Left cardiac atrium (tissue), 4 donors: ENCODE results near the gene GNG7. TPM values are rescaled to one million over a fixed set of nuclear protein-coding genes. Genes with fewer than 3 reads are reported as not detected.
"Not testable (repeated sequence)": the region's sequence is repeated elsewhere in the genome, so short reads cannot be mapped to it uniquely, and the experiment has no call there.

Experiments
- ATAC-seq, 2 donors: fragments of 200-7000 bp; cut with Tn5 transposase; one replicate each; pipeline ENCODE4 v1.9.1; 2020; ENCODE audit warnings: mild to moderate bottlenecking in 2 of 2, moderate library complexity in 2 of 2
- DNase-seq: peaks from one replicate; pipeline ENCODE4 v3.0.0-alpha.2; 2020
- intact Hi-C, 2 donors: fragments of 100-400 bp; cut with DNase I; formaldehyde crosslinking; loops; one replicate each; pipeline versions ENCODE4 v1.14.1 to v1.15.1; 2022 to 2023
- total RNA-seq, 2 donors: library from RNA; stranded (reverse); fragmentation: NEBNext Ultra II Directional; extraction: Animal tissue kit (Norgen Biotek cat#: 25700); gene quantifications; one replicate each; pipeline ENCODE4 v1.2.1, GENCODE V29; 2021
- donor health status: DM: no; HTN: yes; CAD: no.
- donor health status: DM: no; HTN: yes; CAD: no; lungs with severe emphysema.
- donor health status: DM: yes; HTN: yes; CAD: no.
- donor health status: Dilated cardiomyopathy.

The GNG7 gene
- total RNA-seq, 2 donors from 2014 or later, result 19.8 to 45.9 TPM

DNA sequence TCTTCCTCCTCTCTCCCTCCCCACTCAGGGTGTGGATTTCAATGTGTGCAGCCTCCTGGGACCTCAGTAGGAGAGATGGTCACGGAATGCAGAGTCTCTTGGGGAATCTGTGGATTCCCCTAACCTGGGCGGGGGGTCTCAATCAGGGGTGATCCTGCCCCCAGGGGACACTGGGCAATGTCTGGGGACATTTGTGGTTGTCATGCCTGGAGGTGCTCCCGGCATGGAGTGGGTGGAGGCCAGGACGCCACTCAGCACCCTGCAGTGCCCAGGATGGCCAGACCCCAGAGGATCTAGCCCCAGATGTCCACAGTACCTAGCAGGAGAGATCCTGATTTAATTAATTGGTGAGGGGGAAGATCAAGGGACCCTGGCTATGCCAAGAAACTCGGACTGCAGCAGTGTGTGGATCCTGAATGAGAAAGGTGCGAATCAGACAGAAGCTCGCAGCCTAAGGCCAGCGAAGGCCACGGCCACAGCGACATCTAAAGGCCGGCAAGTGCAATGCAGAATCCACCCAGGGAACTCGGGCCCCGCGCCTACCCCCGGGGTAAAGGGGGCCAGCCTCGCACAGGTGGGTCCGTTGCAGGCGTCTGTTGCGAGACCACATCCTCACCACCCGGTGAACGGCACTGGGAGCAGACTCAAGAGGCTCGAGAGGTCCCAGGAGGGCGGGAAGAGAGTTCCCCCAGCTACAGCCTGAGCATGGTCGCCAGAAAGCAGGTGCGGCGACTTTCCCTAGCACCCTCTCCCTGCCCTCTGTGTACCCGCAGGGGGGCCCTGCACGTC lies 88.8 kb downstream of the GNG7 start:
- peak; percentile 46 for DNase-seq
- intact Hi-C loops, result loop anchor here in 1 of 2 donors (2.0 kb wide), 1 partner anchor 139 kb away; no protein-coding TSS in a partner anchor
- ATAC-seq, result peak in 1 of 2 donors; percentile 17

DNA sequence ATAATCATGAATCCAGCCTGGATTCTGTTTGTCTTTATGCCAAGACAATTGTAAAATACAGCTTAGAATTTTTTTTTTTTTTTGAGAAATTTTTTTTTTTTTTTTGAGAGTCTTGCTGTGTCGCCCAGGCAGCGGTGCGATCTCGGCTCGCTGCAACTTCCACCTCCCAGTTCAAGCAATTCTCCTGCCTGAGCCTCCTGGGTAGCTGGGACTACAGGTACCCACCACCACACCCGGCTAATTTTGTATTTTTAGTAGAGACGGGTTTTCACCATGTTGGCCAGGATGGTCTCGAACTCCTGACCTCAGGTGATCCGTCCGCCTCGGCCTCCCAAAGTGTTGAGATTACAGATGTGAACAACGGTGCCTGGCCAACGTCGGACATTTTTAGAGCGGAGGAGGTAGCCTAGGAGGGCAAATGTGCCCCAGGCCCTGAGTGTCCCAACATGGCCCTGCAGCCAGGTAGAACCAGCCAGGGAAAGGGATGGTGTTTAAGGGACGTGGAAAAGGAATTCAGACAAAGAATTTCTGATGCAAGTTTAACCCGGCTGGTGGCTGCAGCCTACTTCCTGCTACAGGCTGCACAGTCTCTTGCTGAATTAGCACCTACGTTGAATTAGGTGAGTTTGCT lies 89.8 kb downstream of the GNG7 start:
- peak; percentile 17 for DNase-seq

DNA sequence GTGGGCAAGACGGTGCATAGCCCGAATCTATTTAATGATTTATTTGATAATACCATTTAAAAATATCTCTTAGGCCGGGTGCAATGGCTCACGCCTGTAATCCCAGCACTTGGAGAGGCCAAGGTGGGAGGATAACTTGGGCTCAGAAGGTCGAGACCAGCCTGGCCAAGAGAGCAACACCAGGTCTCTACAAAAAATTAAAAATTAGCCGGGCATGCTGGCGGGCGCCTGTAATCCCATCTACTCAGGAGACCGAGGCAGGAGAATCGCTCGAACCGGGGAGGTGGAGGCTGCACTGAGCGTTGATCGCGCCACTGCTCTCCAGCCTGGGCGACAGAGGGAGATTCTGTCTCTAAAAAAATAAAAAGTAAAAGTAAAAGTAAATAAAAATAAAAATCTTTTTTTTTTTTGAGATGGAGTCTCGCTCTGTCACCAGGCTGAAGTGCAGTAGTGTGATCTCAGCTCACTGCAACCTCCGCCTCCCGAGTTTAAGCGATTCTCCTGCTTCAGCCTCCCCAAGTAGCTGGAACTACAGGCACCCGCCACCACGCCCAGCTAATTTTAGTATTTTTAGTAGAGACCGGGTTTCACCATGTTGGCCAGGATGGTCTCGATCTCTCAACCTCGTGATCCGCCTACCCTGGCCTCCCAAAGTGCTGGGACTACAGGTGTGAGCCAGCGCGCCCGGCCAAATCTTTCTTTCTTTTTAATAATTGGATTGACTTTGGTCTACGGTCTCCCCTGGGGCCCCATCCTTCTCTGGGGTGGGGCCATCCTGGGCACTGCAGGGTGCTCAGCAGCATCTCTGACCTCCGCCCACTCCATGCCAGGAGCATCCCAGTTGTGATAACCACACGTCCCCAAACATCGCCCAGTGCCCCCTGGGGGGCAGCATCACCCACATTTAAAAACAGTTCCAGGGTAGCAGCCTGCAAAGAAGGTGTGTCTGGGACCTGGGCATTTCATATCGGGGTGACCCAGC lies 90.7 kb downstream of the GNG7 start:
- no peak for ATAC-seq
- DNase-seq, result peak; percentile 24
- intact Hi-C loops, result loop anchor here (1.0 to 2.0 kb wide), 2 partner anchors 32 to 137 kb away; no protein-coding TSS in a partner anchor

More for the DNA sequence above, 89.8 kb downstream of the GNG7 start:
- intact Hi-C loops, result loop anchor here in 1 of 2 donors (2.0 kb wide), 1 partner anchor 138 kb away; no protein-coding TSS in a partner anchor
- no peak for ATAC-seq

DNA sequence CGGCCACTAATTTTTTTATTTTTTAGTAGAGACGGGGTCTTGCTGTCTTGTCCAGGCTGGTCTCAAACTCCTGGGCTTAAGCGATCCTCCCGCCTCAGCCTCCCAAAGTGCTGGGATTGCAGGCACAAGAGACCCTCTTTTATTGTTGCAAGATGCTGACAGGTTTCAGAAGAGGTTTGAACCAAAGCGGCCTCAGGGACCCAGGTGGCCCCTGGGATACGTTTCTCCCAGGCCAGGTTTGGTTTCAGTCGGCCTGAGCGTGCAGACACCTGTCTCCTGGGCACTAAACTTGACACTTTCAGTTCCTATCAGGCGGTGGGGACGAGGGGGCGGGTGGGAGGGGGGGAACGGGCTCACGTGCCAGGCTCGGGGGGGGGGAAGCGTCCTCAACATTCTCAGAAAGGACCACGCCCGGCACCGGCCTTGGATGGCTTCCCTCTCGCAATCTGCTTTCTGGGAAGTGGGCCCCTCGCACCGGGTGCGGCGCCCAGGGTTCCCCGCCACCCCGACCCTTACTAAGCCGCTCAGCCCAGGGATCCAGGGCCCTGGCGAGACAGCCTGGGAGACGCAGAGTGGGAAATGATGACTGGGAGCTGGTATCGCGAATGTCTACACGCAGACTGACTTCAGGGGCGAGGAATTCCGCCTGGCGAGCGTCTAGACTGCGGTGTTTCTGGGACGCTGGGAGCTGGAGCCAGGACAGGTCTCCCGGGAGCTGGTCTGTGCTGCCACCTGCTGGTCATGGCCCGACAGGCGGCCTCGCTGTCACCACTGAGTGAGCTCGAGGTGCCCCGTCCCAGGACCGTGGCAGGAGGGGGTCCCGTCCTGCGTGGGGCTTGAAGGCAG lies 91.6 kb downstream of the GNG7 start:
- DNase-seq, result peak; percentile 96
- intact Hi-C loops, result loop anchor here in 1 of 2 donors (1.0 to 2.0 kb wide), 2 partner anchors 32 to 136 kb away; no protein-coding TSS in a partner anchor
- peak; percentile 93 to 94 for ATAC-seq

DNA sequence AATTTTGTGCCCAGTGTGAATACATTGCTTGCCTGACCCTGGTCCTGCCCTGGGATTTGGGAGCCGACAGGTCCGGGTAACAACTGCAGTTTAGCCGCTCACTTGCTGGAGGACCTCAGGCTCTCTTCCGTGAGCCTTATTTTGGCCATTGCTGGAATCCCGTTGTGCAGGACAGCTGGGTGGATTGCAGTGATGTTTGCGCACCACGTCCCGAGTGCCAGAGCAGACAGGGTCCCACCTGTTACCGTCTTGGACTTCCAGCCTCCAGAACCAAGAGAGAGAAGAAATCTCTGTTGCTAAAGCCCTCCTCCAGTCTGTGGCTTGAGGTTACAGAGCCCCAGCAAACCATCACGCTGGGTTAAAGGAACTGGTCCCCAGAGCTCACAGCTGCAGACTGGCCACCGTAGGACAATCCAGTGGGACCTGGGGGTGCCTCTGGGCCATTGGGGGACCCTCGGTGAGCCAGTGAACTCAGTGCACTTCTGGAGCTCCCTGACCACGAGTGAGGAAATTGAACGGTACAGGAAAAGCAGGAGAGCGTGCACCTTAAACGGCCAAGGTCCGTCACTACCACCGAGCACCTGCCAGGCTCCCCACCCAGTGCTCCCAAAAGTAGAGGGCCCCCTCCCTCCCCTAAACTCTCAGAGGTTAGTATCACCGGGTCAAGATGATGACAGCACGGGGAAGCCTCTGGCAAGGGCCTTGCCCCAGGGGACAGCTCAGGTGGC lies 92.9 kb downstream of the GNG7 start:
- intact Hi-C loops, result loop anchor here in 1 of 2 donors (2.0 kb wide), 1 partner anchor 135 kb away; no protein-coding TSS in a partner anchor
- DNase-seq (peak; percentile 20), ATAC-seq (no peak)

DNA sequence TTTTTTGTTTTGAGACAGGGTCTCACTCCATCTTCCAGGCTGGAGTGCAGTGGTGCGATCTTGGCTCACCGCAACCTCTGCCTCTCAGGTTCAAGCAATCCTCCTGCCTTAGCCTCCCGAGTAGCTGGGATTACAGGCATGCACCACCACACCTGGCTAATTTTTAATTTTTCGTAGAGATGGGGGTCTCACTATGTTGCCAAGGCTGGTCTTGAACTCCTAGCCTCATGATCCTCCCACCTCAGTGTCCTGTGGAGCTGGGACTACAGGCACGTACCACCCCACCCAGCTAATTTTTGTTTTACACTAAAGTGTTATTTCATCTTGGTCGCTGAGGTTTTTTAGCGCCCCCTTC lies 93.5 kb downstream of the GNG7 start:
- ATAC-seq, intact Hi-C loops, DNase-seq: not testable (repeated sequence)

DNA sequence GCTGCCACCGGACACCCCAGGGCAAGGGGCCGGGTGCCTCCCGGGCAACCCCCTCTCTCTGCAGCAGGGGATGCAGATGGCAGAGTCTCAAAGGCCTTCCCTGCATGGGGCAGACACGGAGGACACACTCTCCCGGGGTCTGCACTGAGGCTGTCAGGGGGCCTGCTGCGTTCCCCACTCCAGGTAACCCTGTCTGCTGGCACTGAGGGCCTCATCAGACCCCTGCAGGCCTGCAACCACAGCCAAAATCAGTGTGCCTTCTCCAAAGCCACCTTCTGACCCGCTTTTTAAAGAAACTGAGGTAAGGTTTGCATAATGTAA lies 93.9 kb downstream of the GNG7 start:
- intact Hi-C loops, result no loop called here
- ATAC-seq, result no peak
- no peak for DNase-seq

DNA sequence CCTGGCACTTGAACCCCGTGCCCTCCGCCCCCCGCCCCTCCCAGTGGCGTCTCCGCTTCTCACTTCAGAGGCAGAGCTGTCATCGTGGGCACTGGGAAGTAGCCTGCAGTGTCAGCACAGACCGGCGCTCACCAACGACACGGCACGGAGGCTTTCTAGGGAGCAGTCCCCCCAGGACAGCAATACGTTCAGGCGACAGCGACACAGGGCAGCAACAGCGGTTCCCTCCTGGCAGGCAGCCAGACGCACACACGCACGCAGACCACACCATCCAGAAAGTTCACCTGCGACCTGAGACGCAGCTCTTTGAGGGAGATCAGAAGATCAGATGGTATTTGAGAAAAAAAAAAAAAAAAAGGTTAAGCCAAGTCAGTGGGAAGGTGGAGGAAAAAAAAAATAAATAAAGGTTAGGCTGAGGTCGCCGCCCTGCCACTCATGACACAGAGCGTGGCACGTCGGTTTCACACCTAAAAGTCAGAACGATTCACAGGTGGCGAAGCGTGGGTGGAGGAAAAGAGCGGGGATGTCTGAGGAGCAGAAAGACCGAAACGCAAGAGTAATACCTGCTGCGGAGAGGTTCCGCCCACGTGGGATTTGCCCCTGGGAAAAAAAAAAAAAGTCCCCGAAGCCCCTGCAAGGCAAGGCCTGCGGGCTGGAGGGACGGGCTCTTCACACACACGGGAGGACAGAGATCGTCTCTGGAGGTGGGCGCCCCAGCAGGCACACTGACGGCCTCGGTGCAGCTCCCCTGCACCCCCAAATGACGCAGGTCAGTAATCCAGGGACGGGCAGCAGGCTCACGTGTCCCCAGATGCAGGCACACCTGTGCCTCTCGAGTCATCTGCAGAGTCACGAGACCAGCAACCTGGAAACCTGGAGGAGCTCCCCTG lies 94.5 kb downstream of the GNG7 start:
- DNase-seq (no peak), ATAC-seq (no peak)
- intact Hi-C loops, result no loop called here

DNA sequence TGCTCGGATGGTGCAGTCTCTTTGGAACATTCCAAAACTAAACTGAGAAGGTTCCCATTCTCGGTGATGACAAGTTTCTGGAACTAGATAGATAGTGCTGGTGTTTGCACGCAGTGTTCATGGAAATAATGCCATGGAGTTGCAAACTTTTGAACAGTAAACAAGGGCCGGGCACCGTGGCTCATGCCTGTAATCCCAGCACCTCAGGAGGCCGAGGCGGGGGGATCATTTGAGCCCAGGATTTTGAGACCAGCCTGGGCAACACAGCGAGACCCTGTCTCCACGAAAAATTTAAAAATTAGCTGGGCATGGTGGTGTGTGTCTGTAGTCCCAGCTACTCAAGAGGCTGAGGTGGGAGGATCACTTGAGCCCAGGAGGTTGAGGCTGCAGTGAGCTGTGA lies 95.7 kb downstream of the GNG7 start:
- ATAC-seq, intact Hi-C loops, DNase-seq: not testable (repeated sequence)

DNA sequence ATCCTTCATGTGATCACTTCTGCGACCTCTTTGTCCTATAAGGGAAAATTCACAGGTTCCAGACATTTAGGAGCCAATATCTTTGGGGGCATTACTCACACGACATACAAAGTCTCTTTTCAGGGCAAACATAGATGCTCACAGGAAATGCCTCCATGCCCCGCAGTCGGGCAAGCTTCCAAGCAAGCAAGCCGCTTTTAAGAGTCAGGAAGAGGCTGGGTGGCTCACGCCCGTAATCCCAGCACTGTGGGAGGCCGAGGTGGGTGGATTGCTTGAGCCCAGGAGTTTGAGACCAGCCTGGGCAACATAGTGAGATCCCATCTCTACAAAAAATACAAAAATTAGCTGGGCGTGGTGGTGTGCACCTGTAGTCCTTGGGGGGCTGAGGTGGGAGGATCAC lies 96.6 kb downstream of the GNG7 start:
- DNase-seq, ATAC-seq, intact Hi-C loops: not testable (repeated sequence)

DNA sequence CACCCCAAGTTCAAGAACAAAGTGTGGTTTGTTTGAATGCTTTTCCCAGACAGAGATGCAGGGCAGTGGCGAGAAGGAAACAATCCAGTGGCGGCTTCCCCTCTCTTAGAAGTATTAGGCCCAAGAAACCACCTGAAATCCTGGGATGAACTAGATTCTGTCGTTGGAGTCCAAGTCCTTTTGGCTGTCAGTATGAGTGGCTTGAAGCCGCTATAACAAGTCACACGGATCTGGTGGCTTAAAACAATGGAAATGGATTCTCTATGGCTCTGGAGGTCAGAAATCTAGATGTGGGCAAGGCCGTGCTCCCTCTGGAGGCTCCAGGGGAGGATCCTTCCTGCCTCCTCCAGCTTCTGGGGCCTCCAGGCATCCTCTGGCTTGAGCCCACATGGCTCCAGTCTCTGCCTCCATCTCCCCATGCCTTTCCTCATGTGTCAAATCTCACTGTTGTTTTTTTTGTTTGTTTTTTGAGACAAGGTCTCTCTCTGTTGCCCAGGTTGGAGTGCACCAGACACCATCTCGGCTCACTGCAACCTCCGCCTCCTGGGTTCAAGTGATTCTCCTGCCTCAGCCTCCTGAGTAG lies 97.7 kb downstream of the GNG7 start:
- intact Hi-C loops, result no loop called here
- DNase-seq, result no peak
- no peak for ATAC-seq

DNA sequence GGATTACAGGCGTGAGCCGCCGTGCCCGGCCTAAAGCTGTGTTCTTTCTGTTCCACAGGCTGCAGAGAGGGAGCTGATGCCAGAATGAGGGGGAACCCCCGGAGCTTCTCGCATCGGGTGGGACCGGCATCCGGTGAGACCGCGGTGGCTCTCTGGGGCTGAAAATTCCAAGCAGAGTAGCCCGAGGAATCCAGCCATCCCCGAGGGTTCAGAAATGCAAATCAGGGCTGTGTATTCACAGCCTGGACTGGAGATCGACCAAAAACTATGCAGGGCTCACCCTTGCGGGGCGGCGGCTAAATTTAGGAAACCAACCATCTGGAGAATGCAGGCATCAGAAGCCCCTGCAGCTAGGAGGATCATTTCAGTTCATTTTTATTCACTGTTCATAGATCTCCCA lies 99.2 kb downstream of the GNG7 start:
- DNase-seq (peak; percentile 76), ATAC-seq (peak; percentile 35 to 56)
- intact Hi-C loops, result loop anchor here in 1 of 2 donors (2.0 kb wide), 1 partner anchor 57 kb away; no protein-coding TSS in a partner anchor

DNA sequence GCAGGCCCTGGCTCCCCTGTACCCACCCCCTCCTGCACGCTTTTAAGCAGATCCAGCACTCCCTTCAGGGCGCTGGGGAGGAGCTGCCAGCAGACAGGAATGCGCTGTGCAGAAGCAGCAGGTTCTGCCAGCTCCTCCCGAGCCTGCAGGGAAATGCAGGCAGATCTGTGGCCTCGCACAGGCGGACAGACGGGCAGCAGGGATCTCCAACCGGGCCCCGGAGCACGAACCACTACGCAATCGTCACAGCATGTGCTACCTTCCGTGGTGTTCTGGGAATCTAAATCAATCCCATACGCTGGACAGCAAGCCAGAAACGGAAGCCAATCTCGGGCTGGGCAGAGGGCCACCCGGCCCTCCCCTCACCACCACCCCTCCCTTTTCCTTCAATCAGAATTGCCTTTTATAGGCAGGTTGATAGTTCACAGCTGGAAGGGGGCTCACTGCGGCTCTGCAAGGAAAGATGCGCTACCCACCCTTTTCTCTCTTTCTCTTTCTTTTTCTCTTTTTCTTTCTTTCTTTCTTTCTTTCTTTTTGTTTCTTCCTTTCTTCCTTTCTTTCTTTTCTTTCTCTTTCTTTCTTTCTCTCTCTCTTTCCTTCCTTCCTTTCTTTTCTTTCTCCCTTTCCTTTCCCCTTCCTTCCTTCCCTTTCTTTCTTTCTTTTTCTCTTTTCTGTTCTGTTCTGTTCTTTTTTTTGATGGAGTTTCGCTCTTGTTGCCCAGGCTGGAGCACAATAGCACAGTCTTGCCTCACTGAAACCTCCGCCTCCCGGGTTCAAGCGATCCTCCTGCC lies 99.9 kb downstream of the GNG7 start:
- DNase-seq, result peak; percentile 88
- intact Hi-C loops, result loop anchor here in 1 of 2 donors (2.0 kb wide), 1 partner anchor 56 kb away; no protein-coding TSS in a partner anchor
- ATAC-seq, result peak; percentile 88 to 92

DNA sequence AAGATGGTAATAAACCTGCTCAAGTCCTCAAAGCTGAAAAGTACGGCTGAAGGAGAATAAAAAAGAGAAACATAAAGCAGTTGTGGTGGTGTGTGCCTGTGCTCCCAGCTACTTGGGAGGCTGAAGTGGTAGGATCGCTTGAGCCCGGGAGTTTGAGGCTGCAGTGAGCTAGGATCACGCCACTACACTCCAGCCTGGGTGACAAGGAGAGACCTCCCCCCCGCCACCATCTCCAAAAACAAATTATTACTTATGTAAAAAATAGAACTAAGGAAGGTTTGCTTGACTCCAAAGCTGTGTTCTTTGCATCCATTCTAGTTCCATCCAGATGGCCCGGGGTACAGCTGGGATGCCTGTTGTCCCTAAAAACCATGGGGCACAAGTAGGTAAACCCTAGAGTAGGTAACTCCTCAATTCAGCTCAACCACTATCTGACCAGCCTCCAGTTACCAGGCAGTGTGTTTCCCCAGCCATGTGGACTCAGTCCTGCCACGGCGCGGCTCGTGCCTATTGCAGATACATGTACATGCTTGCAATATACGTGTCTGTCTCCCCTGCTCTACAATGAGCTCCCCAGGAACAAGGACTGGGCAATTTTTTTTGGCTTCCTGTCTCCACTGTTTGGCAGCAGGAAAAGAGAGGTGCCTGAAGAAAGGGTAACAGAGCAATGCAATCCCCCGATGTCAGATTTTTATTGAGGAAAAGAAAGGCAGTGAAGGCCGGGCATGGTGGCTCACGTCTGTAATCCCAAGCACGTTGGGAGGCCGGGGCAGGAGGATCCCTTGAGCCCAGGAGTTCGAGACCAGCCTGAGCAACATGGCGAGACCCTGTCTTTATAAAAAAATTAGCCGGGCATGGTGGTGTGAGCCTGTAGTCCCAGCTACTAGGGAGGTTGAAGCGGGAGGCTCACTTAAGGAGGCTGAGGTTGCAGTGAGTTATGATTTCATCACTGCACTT lies 101.3 kb downstream of the GNG7 start:
- no peak for DNase-seq
- no peak for ATAC-seq
- intact Hi-C loops, result no loop called here
